DND-41 (cell line): ENCODE measurements around the gene ENTPD8.
"Not testable (repeated sequence)": the region's sequence is repeated elsewhere in the genome, so short reads cannot be mapped to it uniquely, and the experiment has no call there.

Experiments
- CTCF ChIP-seq: IDR thresholded peaks from 2 replicates; pipeline ENCODE4 v1.5.1; 2012; ENCODE audit warnings: borderline replicate concordance, low read length, moderate library complexity, mild to moderate bottlenecking; ENCODE audit not compliant: poor library complexity, severe bottlenecking; ENCODE audit errors: extremely low read depth
- EZH2 ChIP-seq: IDR thresholded peaks from 3 replicates; pipeline ENCODE4 v1.6.1; 2012; ENCODE audit warnings: borderline replicate concordance, low read depth, mild to moderate bottlenecking, moderate library complexity, low read length, inconsistent platforms; ENCODE audit not compliant: severe bottlenecking

GRCh38 chr9:137410236-137410890 lies 30.8 kb downstream of the ENTPD8 start:
- not testable (repeated sequence) for TF ChIP-seq CTCF, EZH2
